Lower leg skin (tissue), 4 donors: ENCODE data around the gene ARHGAP8. TPM values are rescaled to one million over a fixed set of nuclear protein-coding genes. Genes with fewer than 3 reads are reported as not detected.

ENCODE experiments used
- DNase-seq, 2 donors: peaks; one replicate each; pipeline ENCODE4 v3.0.0-alpha.2; 2019; ENCODE audit warnings: low spot score in 2 of 2
- H3K4me3 ChIP-seq: fragments of 200-600 bp; sonication (generic); 2 replicates; pipeline ENCODE4 v1.5.1; 2017; ENCODE audit warnings: mild to moderate bottlenecking, low read depth; ENCODE audit not compliant: poor library complexity, severe bottlenecking
- POLR2A ChIP-seq, 2 donors: fragments of 450-650 bp; IDR thresholded peaks; one replicate each; pipeline ENCODE4 v1.6.1; 2016 to 2017; ENCODE audit warnings: antibody characterized with exemption in 2 of 2, mild to moderate bottlenecking in 1 of 2, moderate library complexity in 1 of 2
- WGBS, 2 donors: methylation state at CpG; one replicate each; pipeline ENCODE4 v1.1.5; 2018; 5-methylcytosine and 5-hydroxymethylcytosine counted together
- intact Hi-C: fragments of 100-400 bp; cut with DNase I; formaldehyde crosslinking; loops from one replicate; pipeline ENCODE4 v1.15.0; 2023; ENCODE audit warnings: low total_unique reads
- total RNA-seq, 4 donors: library from RNA; depleted of rRNA; stranded (reverse); fragments of >200 nt; gene quantifications; one replicate each; pipeline ENCODE4 v1.1.0, GENCODE V29; 2016
- TF ChIP-seq, protein P1 (sequence below), 3 donors: fragments of 450-650 bp; IDR thresholded peaks; one replicate each; pipeline ENCODE4 v1.5.1; 2016; ENCODE audit warnings: antibody characterized with exemption in 3 of 3, mild to moderate bottlenecking in 3 of 3, moderate library complexity in 2 of 3

ARHGAP8 gene
- total RNA-seq, 4 donors from 2014 or later: 2.9 to 3.4 (median 3.2) TPM

DNA sequence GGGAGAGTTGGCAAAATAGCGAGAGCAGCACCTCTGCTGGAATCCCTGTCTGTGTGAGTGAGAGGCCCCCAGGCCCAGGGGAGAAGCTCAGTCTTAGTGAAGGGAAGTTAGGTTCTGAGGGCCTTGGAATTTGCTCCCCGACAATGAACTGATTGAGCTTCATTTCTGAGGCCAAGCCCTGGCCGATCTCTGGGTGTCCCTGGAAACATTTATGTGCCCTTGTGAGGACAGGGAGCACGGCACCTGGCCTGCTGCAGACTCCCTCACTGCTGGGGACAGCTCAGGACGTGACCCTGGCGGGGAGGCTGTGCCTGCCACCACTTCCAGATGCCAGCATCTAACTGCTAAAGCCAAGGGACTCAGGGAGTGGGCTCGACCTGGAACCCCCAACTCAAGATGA, 52.0 kb downstream of the ARHGAP8 start:
- WGBS, 2 donors: 79 to 92% methylated on average over 3 to 7 of the region's 7 CpGs
- no peak for TF ChIP-seq POLR2A (IDR thresholded peaks at IDR 0.05)
- TF ChIP-seq, protein P1, sequence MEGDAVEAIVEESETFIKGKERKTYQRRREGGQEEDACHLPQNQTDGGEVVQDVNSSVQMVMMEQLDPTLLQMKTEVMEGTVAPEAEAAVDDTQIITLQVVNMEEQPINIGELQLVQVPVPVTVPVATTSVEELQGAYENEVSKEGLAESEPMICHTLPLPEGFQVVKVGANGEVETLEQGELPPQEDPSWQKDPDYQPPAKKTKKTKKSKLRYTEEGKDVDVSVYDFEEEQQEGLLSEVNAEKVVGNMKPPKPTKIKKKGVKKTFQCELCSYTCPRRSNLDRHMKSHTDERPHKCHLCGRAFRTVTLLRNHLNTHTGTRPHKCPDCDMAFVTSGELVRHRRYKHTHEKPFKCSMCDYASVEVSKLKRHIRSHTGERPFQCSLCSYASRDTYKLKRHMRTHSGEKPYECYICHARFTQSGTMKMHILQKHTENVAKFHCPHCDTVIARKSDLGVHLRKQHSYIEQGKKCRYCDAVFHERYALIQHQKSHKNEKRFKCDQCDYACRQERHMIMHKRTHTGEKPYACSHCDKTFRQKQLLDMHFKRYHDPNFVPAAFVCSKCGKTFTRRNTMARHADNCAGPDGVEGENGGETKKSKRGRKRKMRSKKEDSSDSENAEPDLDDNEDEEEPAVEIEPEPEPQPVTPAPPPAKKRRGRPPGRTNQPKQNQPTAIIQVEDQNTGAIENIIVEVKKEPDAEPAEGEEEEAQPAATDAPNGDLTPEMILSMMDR (IDR thresholded peaks at IDR 0.05): no peak
- intact Hi-C loops: no loop called here

DNA sequence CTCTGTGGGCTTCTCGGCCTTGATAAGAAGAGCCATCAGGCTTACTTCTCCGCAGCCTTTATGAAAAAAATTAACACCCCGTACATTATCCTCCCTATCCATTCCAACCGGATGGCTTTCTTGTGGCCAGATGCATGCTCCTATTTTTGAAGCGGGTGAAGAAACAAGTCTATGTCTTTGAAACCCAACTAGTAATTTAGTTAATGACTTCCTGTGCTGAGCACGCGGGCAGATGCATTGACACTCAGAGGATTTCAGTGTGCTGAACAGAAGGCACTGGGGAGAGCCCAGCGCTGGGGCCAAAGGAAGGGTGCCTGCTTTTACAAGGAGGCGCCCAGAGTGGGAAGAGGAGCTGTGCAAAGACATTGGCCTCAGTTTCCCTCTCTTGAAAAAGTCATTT, 53.3 kb downstream of the ARHGAP8 start:
- 74 to 78% methylated on average over 9 of the region's 9 CpGs for WGBS, 2 donors

More for the DNA sequence above, 52.0 kb downstream of the ARHGAP8 start:
- no peak for DNase-seq
- no peak overlapping the region for H3K4me3 ChIP-seq

DNA sequence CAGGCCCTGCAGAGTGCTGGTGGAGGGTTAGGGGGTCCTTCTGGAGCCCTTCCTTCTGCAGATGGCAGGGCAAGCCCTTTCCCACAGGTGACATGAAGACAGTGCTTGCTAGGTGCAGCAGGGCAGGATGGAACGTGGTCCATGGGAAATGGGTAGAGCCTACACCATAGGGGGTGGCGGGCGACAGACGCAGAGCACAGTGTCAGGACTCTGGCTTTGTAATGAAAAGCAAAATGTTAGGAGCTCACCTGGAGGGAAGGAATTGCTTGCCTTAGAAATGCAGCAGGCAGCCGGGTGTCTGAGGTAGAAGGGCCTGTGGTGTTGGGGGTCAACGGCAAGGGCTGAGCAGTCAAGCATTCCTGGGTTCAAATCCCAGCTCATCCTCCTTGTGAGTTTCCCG, 54.9 kb downstream of the ARHGAP8 start:
- 69 to 76% methylated on average over 7 of the region's 7 CpGs for WGBS, 2 donors
- TF ChIP-seq, protein P1 (IDR thresholded peaks at IDR 0.05): no peak
- no peak for TF ChIP-seq POLR2A (IDR thresholded peaks at IDR 0.05)
- H3K4me3 ChIP-seq: no peak overlapping the region
- intact Hi-C loops: no loop called here
- DNase-seq: no peak

More for the DNA sequence above, 53.3 kb downstream of the ARHGAP8 start:
- TF ChIP-seq, protein P1 (IDR thresholded peaks at IDR 0.05): no peak
- TF ChIP-seq POLR2A (IDR thresholded peaks at IDR 0.05): no peak
- DNase-seq: no peak
- H3K4me3 ChIP-seq: no peak overlapping the region
- intact Hi-C loops: no loop called here

DNA sequence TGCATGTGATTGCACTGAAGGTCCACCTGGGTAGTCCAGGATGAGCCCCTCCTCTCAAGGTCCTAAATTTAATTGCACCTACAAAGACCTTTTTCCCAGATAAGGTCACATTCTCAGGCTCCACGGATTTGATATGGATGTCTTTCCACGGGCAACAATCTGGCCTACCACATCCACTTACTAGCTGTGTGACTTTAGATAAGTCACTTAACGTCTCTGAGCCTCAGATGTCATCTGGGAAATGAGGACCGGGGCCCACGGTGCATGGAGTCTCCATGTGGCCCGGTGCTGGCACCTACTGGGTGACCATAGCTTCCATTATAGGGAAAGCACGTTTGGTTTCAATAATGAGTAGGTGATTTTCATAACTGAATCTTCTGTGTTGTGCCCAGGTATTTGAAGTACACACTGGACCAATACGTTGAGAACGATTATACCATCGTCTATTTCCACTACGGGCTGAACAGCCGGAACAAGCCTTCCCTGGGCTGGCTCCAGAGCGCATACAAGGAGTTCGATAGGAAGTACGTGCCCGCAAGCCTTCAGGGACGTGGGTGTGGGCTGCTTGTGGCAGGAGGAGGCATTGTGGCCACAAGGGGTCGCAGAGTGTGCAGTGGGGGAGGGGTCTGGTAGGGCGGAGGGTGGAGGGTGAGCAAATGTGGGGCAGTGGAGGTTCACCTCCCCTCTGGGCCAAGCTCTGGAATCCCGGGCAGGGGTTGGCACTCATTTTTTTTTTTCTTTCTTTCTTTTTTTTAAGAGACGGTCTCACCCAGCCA, 55.7 kb downstream of the ARHGAP8 start:
- WGBS, 2 donors: 63 to 69% methylated on average over 21 of the region's 21 CpGs
- TF ChIP-seq POLR2A (IDR thresholded peaks at IDR 0.05): no peak
- TF ChIP-seq, protein P1 (IDR thresholded peaks at IDR 0.05): no peak
- no peak overlapping the region for H3K4me3 ChIP-seq
- intact Hi-C loops: no loop called here
- no peak for DNase-seq

DNA sequence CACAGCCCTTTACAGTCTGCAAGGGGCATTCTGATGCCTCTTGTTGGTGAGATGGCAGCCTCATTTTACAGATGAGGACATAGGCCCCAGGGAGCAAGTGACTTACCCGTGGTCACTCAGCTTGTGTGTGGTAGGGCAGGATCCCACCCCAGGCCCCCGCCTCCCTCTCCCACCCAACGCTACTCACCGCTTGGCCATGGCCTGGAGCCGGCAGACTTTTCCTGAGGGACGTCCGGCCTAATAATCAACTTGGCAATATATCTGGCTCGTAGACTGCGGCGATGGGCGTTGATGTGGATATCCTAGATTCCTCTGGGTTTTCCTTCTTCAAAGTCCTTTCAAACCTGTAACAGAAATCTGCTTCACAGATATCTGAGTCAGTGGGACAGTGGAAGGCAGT, 57.1 kb downstream of the ARHGAP8 start:
- no peak for DNase-seq
- 72 to 95% methylated on average over 11 of the region's 11 CpGs for WGBS, 2 donors
- no peak for TF ChIP-seq POLR2A (IDR thresholded peaks at IDR 0.05)
- TF ChIP-seq, protein P1 (IDR thresholded peaks at IDR 0.05): no peak
- intact Hi-C loops: no loop called here
- H3K4me3 ChIP-seq: no peak overlapping the region
